ENCODE measurements around the gene EPS8L1. TPM values are rescaled to one million over a fixed set of nuclear protein-coding genes. Genes with fewer than 3 reads are reported as not detected.
"Not testable (repeated sequence)": the region's sequence is repeated elsewhere in the genome, so short reads cannot be mapped to it uniquely, and the experiment has no call there.

The EPS8L1 gene
- 3.5 and 11.8 TPM in 2 replicates for total RNA-seq (2014; rRNA removed; shearing (Covaris generic))

- Histone ChIP-seq H3K9me3 (replicated peaks) (no peaks in the 10 kb centered on the region), H3K27me3 (replicated peaks) (peaks cover 38% of the 10 kb centered on the region), H3K27ac (no peak within 1 kb of the TSS), H3K4me3 (no peak within 1 kb of the TSS), H3K36me3 (no peaks in the 10 kb centered on the region), H3K4me1 (replicated peaks) (peaks cover 5% of the 10 kb centered on the region)
- no peak for DNase-seq (ENCODE audit: low read depth in 1 of 2, low spot score in 2 of 2)
Measured at GRCh38 chr19:55075371-55075998, at the start of gene EPS8L1. Gene EPS8L1 (plus strand): TSS chr19:55075869. CDS start chr19:55076445, 576 bp downstream.

DNA sequence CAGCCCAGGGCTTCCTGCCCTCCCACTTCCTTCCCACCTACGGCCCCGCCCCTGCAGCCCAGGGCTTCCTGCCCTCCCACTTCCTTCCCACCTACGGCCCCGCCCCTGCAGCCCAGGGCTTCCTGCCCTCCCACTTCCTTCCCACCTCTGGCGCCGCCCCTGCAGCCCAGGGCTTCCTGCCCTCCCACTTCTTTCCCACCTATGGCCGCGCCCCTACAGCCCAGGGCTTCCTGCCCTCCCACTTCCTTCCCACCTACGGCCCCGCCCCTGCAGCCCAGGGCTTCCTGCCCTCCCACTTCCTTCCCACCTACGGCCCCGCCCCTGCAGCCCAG lies 48.6 kb upstream of the EPS8L1 start:
- not testable (repeated sequence) for H3K27me3 ChIP-seq (replicated peaks); DNase-seq (ENCODE audit: low read depth in 1 of 2, low spot score in 2 of 2); H3K4me3 ChIP-seq; H3K36me3 ChIP-seq; H3K27ac ChIP-seq; H3K9me3 ChIP-seq (replicated peaks); H3K4me1 ChIP-seq (replicated peaks)

- Histone ChIP-seq H3K36me3 (no peaks in the 10 kb centered on the region), H3K27ac (no peak overlapping the region), H3K9me3 (replicated peaks) (no peaks in the 10 kb centered on the region), H3K4me3 (no peak overlapping the region), H3K27me3 (replicated peaks) (no peaks in the 10 kb centered on the region), H3K4me1 (replicated peaks) (no peaks in the 10 kb centered on the region)
- DNase-seq (ENCODE audit: low read depth in 1 of 2, low spot score in 2 of 2) = no peak
Measured at GRCh38 chr19:55027472-55028337, 48.0 kb upstream of the EPS8L1 start.

GRCh38 chr19:55028757-55029156 lies 46.9 kb upstream of the EPS8L1 start:
- Histone ChIP-seq H3K36me3 (no peaks in the 10 kb centered on the region), H3K4me1 (replicated peaks) (no peaks in the 10 kb centered on the region)

DNA sequence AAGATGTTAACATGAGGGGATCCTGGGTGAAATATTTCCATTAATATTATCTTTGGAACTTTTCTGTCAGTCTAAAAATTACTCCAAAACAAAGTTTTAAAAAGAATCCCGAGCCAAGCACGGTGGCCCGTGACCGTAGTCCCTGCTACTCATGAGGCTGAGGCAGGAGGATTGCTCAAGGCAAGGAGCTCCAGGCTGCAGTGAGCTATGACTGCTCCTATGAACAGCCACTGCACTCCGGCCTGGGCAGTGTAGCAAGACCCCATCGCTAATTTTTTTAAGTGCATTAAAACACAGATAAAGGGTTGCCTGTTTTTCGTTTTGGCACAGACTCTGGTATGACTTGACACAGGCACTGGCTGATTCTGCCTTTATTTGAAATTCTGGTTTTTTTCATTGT lies 44.5 kb upstream of the EPS8L1 start:
- Histone ChIP-seq H3K9me3 (replicated peaks) (no peaks in the 10 kb centered on the region), H3K4me1 (replicated peaks) (no peaks in the 10 kb centered on the region), H3K27me3 (replicated peaks) (0 out of 2 replicates have a peak, but pooled peaks cover 3% of the 10 kb centered on the region), H3K27ac (no peak overlapping the region), H3K36me3 (no peaks in the 10 kb centered on the region), H3K4me3 (no peak overlapping the region)
- DNase-seq (ENCODE audit: low read depth in 1 of 2, low spot score in 2 of 2) = no peak

More at GRCh38 chr19:55028757-55029156, 46.9 kb upstream of the EPS8L1 start:
- Histone ChIP-seq H3K4me3 (no peak overlapping the region), H3K27ac (no peak overlapping the region), H3K27me3 (replicated peaks) (no peaks in the 10 kb centered on the region), H3K9me3 (replicated peaks) (no peaks in the 10 kb centered on the region)
- DNase-seq (ENCODE audit: low read depth in 1 of 2, low spot score in 2 of 2) = no peak

DNA sequence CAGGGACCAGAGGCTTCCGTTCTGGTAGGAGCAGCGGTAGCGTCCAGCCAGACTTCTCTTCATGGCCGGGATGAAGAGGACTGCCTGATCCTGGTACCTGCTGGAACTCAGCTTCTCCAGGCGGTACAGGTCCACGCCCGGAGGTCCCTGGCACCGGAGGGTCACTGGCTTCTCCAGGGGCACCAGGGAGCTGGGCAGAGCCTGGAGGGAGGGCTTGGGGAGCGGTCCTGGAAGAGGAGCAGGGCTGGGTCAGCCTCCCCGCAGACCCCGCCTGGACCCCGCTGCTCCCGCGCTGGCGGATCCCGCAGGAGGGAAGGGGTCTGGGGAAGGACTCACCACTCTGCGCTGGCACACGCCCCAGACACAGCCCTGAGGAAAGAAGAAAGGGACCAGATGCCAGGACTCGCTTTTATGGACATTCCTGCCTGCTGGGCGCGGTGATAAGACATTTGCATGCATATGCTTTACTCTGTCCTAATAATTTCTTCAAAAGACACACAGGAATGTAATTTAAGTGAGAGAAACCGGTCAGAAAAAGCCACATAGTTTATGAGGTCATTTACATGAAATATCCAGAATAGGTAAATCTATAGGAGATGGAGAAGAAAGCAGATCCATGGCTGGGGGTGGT lies 43.4 kb upstream of the EPS8L1 start:
- no peak for DNase-seq (ENCODE audit: low read depth in 1 of 2, low spot score in 2 of 2)
- Histone ChIP-seq H3K4me1 (replicated peaks) (no peaks in the 10 kb centered on the region), H3K4me3 (no peak overlapping the region), H3K36me3 (no peaks in the 10 kb centered on the region), H3K27ac (no peak overlapping the region), H3K9me3 (replicated peaks) (no peaks in the 10 kb centered on the region), H3K27me3 (replicated peaks) (0 out of 2 replicates have a peak, but pooled peaks cover 3% of the 10 kb centered on the region)

DNA sequence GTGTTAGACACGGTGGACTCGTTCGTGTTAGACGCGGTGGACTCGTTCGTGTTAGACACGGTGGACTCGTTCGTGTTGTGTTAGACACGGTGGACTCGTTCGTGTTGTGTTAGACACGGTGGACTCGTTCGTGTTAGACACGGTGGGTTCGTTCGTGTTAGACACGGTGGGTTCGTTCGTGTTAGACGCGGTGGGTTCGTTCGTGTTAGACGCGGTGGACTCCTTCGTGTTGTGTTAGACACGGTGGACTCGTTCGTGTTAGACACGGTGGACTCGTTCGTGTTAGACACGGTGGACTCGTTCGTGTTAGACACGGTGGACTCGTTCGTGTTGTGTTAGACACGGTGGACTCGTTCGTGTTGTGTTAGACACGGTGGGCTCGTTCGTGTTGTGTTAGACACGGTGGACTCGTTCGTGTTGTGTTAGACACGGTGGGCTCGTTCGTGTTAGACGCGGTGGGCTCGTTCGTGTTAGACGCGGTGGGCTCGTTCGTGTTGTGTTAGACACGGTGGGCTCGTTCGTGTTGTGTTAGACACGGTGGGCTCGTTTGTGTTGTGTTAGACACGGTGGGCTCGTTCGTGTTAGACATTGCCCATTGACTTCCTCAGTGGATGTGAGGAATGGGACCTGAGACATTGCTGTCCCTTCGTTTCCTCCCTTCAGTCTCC lies 42.6 kb upstream of the EPS8L1 start:
- not testable (repeated sequence) for H3K36me3 ChIP-seq; H3K9me3 ChIP-seq (replicated peaks); H3K27ac ChIP-seq; H3K4me3 ChIP-seq; H3K4me1 ChIP-seq (replicated peaks); H3K27me3 ChIP-seq (replicated peaks); DNase-seq (ENCODE audit: low read depth in 1 of 2, low spot score in 2 of 2)

GRCh38 chr19:55034751-55035150 lies 40.9 kb upstream of the EPS8L1 start:
- no peak overlapping the region for H3K4me3 ChIP-seq
- H3K27me3 ChIP-seq (replicated peaks) = 0 out of 2 replicates have a peak, but pooled peaks cover 3% of the 10 kb centered on the region
- DNase-seq (ENCODE audit: low read depth in 1 of 2, low spot score in 2 of 2) = no peak
- H3K27ac ChIP-seq = no peak overlapping the region
- H3K36me3 ChIP-seq = no peaks in the 10 kb centered on the region
- H3K9me3 ChIP-seq (replicated peaks) = no peaks in the 10 kb centered on the region
- no peaks in the 10 kb centered on the region for H3K4me1 ChIP-seq (replicated peaks)

DNA sequence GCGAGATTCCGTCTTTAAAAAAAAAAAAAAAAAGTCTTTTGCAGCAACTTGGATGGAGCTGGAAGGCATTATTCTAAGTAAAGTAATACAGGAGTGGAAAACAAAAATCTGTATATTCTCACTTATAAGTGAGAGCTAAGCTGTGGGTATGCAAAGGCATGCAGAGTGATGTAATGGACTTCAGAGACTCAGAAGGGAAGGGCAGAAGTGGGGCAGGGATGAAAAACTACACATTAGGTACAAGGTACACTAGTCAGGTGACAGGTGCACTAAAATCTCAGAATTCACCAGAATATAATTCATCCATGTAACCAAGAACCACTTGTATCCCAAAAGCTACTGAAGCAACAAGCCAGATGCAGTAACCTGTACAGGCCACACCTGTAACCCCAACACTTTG lies 39.6 kb upstream of the EPS8L1 start:
- H3K36me3 ChIP-seq = no peaks in the 10 kb centered on the region
- no peak overlapping the region for H3K4me3 ChIP-seq
- no peak overlapping the region for H3K27ac ChIP-seq
- H3K9me3 ChIP-seq (replicated peaks) = no peaks in the 10 kb centered on the region
- H3K27me3 ChIP-seq (replicated peaks) = 0 out of 2 replicates have a peak, but pooled peaks cover 3% of the 10 kb centered on the region
- DNase-seq (ENCODE audit: low read depth in 1 of 2, low spot score in 2 of 2) = no peak
- no peaks in the 10 kb centered on the region for H3K4me1 ChIP-seq (replicated peaks)

- not testable (repeated sequence) for H3K4me1 ChIP-seq (replicated peaks); H3K4me3 ChIP-seq; DNase-seq (ENCODE audit: low read depth in 1 of 2, low spot score in 2 of 2); H3K36me3 ChIP-seq; H3K27me3 ChIP-seq (replicated peaks); H3K9me3 ChIP-seq (replicated peaks); H3K27ac ChIP-seq
Measured at GRCh38 chr19:55037603-55038002, 38.1 kb upstream of the EPS8L1 start.

DNA sequence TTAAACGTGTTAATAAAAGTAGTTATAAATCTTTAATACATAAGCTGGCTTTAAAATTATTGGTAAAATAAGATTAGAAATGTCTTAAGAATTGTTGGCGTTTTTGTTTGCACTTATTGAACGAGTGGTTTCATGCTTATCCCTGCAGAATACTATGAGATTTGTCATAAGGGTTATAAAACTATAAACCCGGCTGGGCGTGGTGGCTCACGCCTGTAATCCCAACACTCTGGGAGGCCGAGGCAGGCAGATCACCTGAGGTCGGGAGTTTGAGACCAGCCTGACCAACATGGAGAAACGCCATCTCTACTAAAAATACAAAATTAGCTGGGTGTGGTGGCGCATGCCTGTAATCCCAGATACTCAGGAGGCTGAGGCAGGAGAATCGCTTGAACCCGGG lies 35.0 kb upstream of the EPS8L1 start:
- not testable (repeated sequence) for H3K9me3 ChIP-seq (replicated peaks); H3K27me3 ChIP-seq (replicated peaks); H3K4me3 ChIP-seq; DNase-seq (ENCODE audit: low read depth in 1 of 2, low spot score in 2 of 2); H3K36me3 ChIP-seq; H3K4me1 ChIP-seq (replicated peaks); H3K27ac ChIP-seq

GRCh38 chr19:55041244-55041626 lies 34.4 kb upstream of the EPS8L1 start:
- H3K4me1 ChIP-seq (replicated peaks) = no peaks in the 10 kb centered on the region
- no peak overlapping the region for H3K27ac ChIP-seq
- H3K36me3 ChIP-seq = no peaks in the 10 kb centered on the region
- no peak for DNase-seq (ENCODE audit: low read depth in 1 of 2, low spot score in 2 of 2)
- no peaks in the 10 kb centered on the region for H3K27me3 ChIP-seq (replicated peaks)
- no peaks in the 10 kb centered on the region for H3K9me3 ChIP-seq (replicated peaks)
- no peak overlapping the region for H3K4me3 ChIP-seq

DNA sequence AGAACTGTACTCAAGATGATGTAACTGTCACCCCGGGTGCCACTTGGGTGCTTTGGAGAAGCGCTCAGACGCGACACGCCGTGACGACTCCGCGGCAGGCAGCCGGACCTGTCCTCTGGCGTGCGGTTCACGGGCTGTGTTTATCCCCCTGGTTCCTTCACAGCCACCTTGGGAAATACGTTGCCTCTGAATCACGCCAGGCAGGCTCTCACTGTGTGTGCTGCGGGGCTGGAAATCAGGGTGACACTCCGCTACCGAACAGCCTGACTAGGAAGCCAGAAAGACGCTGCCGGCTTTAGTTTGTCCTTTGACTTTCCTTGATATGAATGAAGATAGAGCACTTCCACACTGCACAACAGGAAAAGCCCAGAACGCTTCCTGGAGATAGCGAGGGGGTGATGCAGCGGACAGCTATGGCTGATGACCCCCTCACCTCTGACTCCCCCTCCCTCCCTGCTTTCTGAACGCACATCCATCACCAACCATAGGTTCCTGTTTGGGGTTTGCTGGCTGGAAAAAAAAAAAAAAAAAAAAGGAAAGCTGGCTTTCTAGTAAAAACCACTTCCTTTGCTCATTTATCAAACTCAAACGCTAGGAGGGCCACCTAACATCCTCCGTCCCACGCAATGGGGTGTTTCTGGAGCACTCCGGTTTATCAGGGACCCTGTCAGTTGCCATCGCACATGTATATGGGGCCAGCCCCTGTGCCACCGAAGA lies 33.9 kb upstream of the EPS8L1 start:
- Histone ChIP-seq H3K27me3 (replicated peaks) (no peaks in the 10 kb centered on the region), H3K36me3 (0 out of 2 replicates have a peak, but pooled peaks cover 4% of the 10 kb centered on the region), H3K27ac (no peak overlapping the region), H3K4me1 (replicated peaks) (no peaks in the 10 kb centered on the region), H3K4me3 (no peak overlapping the region), H3K9me3 (replicated peaks) (no peaks in the 10 kb centered on the region)
- DNase-seq (ENCODE audit: low read depth in 1 of 2, low spot score in 2 of 2) = no peak
